Uterus (tissue), 2 donors: ENCODE measurements around the gene MSI2.

Source experiments
- CTCF ChIP-seq, 4 experiments: fragments of 200-600 bp in 2 of 4; fragments of 450-650 bp in 2 of 4; sonication (generic) in 2 of 4; IDR thresholded peaks; one replicate each; pipeline ENCODE4 v1.5.1; 2016 to 2019; ENCODE audit warnings: antibody characterized with exemption in 4 of 4, mild to moderate bottlenecking in 2 of 4, moderate library complexity in 1 of 4
- POLR2A ChIP-seq, 2 donors: fragments of 450-650 bp; IDR thresholded peaks; one replicate each; pipeline ENCODE4 v1.6.1; 2016; ENCODE audit warnings: antibody characterized with exemption in 2 of 2, mild to moderate bottlenecking in 1 of 2, moderate library complexity in 1 of 2

DNA sequence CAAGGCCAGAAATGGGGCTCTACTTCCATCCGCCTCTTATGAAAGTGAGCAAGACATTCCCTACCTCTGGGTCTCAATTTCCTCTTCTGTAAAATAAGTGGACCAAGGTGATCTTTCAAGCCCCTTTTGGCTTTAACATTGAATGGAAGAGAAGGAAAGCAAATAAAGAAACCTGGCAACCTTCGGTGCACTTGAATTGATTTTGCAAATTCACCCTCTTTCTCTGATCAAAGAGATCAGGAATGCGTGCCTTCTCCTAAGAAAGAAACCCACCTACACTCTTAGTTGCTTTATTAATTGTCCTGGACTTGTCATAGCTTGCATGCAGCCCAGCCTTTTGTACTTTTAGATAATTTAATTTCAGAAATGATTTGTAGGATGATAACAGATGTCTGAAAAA is 3.0 kb downstream of the MSI2 start:
- TF ChIP-seq POLR2A (IDR thresholded peaks at IDR 0.05) (no peak), CTCF (IDR thresholded peaks at IDR 0.05) (no peak)
